Skin of body (tissue), 2 donors: ENCODE data around the gene HNRNPM. TPM values are rescaled to one million over a fixed set of nuclear protein-coding genes. Genes with fewer than 3 reads are reported as not detected.
"Not testable (repeated sequence)": the region's sequence is repeated elsewhere in the genome, so short reads cannot be mapped to it uniquely, and the experiment has no call there.

Experiments used
- DNase-seq: peaks from one replicate; lab custom pipeline; 2025; lab: John Stamatoyannopoulos, UW
- total RNA-seq: library from RNA; depleted of rRNA; stranded (reverse); fragments of >200 nt; gene quantifications from one replicate; pipeline ENCODE4 v1.2.3, GENCODE V29; 2014

Gene HNRNPM
- total RNA-seq, 1 donor from 2014 or later = 94.2 TPM

GRCh38 chr19:8426283-8426682, 18.5 kb upstream of the HNRNPM start:
- no peak for DNase-seq

- DNase-seq = no peak
Observed at GRCh38 chr19:8429044-8429443, 15.7 kb upstream of the HNRNPM start.

GRCh38 chr19:8429826-8430225, 14.9 kb upstream of the HNRNPM start:
- DNase-seq = no peak

- DNase-seq = no peak
Observed at GRCh38 chr19:8430650-8431049, 14.1 kb upstream of the HNRNPM start.

GRCh38 chr19:8438236-8438635, 6.5 kb upstream of the HNRNPM start:
- no peak for DNase-seq

- no peak for DNase-seq
Observed at GRCh38 chr19:8441725-8442544, 2.8 kb upstream of the HNRNPM start.

GRCh38 chr19:8444140-8444676, 567 bp upstream of the HNRNPM start:
- DNase-seq = not testable (repeated sequence)

- DNase-seq = no peak
Observed at GRCh38 chr19:8445488-8446001, 770 bp downstream of the HNRNPM start.

GRCh38 chr19:8446061-8446709, 1.4 kb downstream of the HNRNPM start:
- DNase-seq = no peak

GRCh38 chr19:8449830-8450229, 5.1 kb downstream of the HNRNPM start:
- no peak for DNase-seq

- DNase-seq = no peak
Observed at GRCh38 chr19:8451377-8451776, 6.6 kb downstream of the HNRNPM start.

GRCh38 chr19:8451885-8452284, 7.1 kb downstream of the HNRNPM start:
- no peak for DNase-seq

- DNase-seq = no peak
Observed at GRCh38 chr19:8452446-8453123, 7.8 kb downstream of the HNRNPM start.

- no peak for DNase-seq
Observed at GRCh38 chr19:8453616-8454015, 8.8 kb downstream of the HNRNPM start.

GRCh38 chr19:8454218-8454617, 9.4 kb downstream of the HNRNPM start:
- no peak for DNase-seq

GRCh38 chr19:8455018-8455417, 10.2 kb downstream of the HNRNPM start:
- no peak for DNase-seq

- DNase-seq = no peak
Observed at GRCh38 chr19:8456064-8456463, 11.3 kb downstream of the HNRNPM start.

GRCh38 chr19:8457209-8457608, 12.4 kb downstream of the HNRNPM start:
- DNase-seq = no peak

- DNase-seq = no peak
Observed at GRCh38 chr19:8457827-8458226, 13.1 kb downstream of the HNRNPM start.

- no peak for DNase-seq
Observed at GRCh38 chr19:8458380-8458779, 13.6 kb downstream of the HNRNPM start.

GRCh38 chr19:8459095-8459494, 14.3 kb downstream of the HNRNPM start:
- DNase-seq = no peak
